Naive thymus-derived CD4-positive, alpha-beta T cell (primary cell): ENCODE data around the gene NUMB. TPM values are rescaled to one million over a fixed set of nuclear protein-coding genes. Genes with fewer than 3 reads are reported as not detected.

Experiments
- ATAC-seq: fragments of 150-1000 bp; cut with Tn5 transposase; 2 replicates; pipeline ENCODE4 v1.10.0; 2021; ENCODE audit warnings: mild to moderate bottlenecking, moderate library complexity
- CTCF ChIA-PET: fragments of 350-600 bp; sonication (Branson Sonifier 250); formaldehyde crosslinking; loops from one replicate; lab custom pipeline; 2021; ENCODE audit warnings: antibody characterized with exemption; lab: Charles Lee
- POLR2A ChIA-PET: fragments of 350-600 bp; sonication (Branson Sonifier 250); formaldehyde crosslinking; loops from one replicate; lab custom pipeline; 2021; ENCODE audit warnings: antibody characterized with exemption, inconsistent platforms; lab: Charles Lee
- DNase-seq, 9 donors: peaks; one replicate each; pipeline versions ENCODE4 v3.0.0 to v3.0.0-alpha.2; 2020 to 2022; ENCODE audit warnings: mixed read lengths in 1 of 9
- H3K27ac ChIP-seq: one replicate; pipeline ENCODE4 v1.7.0; 2013; ENCODE audit warnings: mild to moderate bottlenecking, low read depth, low read length, moderate library complexity
- H3K27me3 ChIP-seq, 2 donors: one replicate each; pipeline ENCODE4 v1.7.0; 2013; ENCODE audit warnings: low read length in 2 of 2, mild to moderate bottlenecking in 2 of 2, moderate library complexity in 2 of 2; ENCODE audit not compliant: control insufficient read depth in 2 of 2, insufficient read depth in 2 of 2
- H3K36me3 ChIP-seq, 3 experiments: 1 replicate in 2 of 3; 2 replicates in 1 of 3; pipeline ENCODE4 v1.7.0; 2013; ENCODE audit warnings: low read length in 3 of 3, mild to moderate bottlenecking in 3 of 3, moderate library complexity in 1 of 3; ENCODE audit not compliant: insufficient read depth in 3 of 3, control insufficient read depth in 2 of 3
- H3K4me1 ChIP-seq, 2 donors: one replicate each; pipeline ENCODE4 v1.7.0; 2013; ENCODE audit warnings: low read length in 2 of 2, mild to moderate bottlenecking in 2 of 2, moderate library complexity in 1 of 2; ENCODE audit not compliant: control insufficient read depth in 2 of 2, insufficient read depth in 2 of 2
- H3K4me3 ChIP-seq: 2 replicates; pipeline ENCODE4 v1.7.0; 2013; ENCODE audit warnings: mild to moderate bottlenecking, low read length
- H3K9me3 ChIP-seq, 3 experiments: 1 replicate in 2 of 3; 2 replicates in 1 of 3; pipeline ENCODE4 v1.7.0; 2013; ENCODE audit warnings: low read length in 3 of 3; ENCODE audit not compliant: control insufficient read depth in 2 of 3
- H3K27ac Mint-ChIP-seq, 9 donors: one replicate each; pipeline ENCODE4 v1.8.0; 2020 to 2022; ENCODE audit warnings: mixed read lengths in 9 of 9, mild to moderate bottlenecking in 8 of 9, moderate library complexity in 5 of 9, inconsistent platforms in 2 of 9
- H3K27me3 Mint-ChIP-seq, 5 donors: one replicate each; pipeline ENCODE4 v1.8.0; 2021 to 2022; ENCODE audit warnings: mixed read lengths in 5 of 5, mild to moderate bottlenecking in 1 of 5
- H3K36me3 Mint-ChIP-seq, 5 donors: one replicate each; pipeline ENCODE4 v1.8.0; 2020 to 2022; ENCODE audit warnings: mixed read lengths in 5 of 5, mild to moderate bottlenecking in 3 of 5, inconsistent platforms in 1 of 5
- H3K4me1 Mint-ChIP-seq, 7 donors: one replicate each; pipeline ENCODE4 v1.8.0; 2020 to 2022; ENCODE audit warnings: mixed read lengths in 7 of 7, mild to moderate bottlenecking in 3 of 7, inconsistent platforms in 1 of 7
- H3K4me3 Mint-ChIP-seq, 10 donors: one replicate each; pipeline ENCODE4 v1.8.0; 2020 to 2022; ENCODE audit warnings: mild to moderate bottlenecking in 10 of 10, mixed read lengths in 10 of 10, moderate library complexity in 6 of 10, inconsistent platforms in 2 of 10
- H3K9me3 Mint-ChIP-seq, 11 donors: one replicate each; pipeline ENCODE4 v1.8.0; 2020 to 2022; ENCODE audit warnings: mixed read lengths in 11 of 11, mild to moderate bottlenecking in 4 of 11, inconsistent platforms in 1 of 11, moderate library complexity in 1 of 11
- intact Hi-C, 2 donors: fragments of 100-400 bp; cut with micrococcal nuclease; formaldehyde crosslinking; loops; one replicate each; pipeline ENCODE4 v1.15.1; 2023
- polyA plus RNA-seq, 2 donors: library from polyadenylated mRNA; unstranded; fragments of 300-500 nt; fragmentation: Illumina TruSeq; gene quantifications; one replicate each; pipeline ENCODE4 v1.2.3, GENCODE V29; 2021
- total RNA-seq, 6 experiments: library from RNA in 5 of 6; stranded (reverse) in 5 of 6; gene quantifications; 1 replicate in 5 of 6; 2 replicates in 1 of 6; pipeline ENCODE4 v1.2.3 and lab custom pipeline; 2021 to 2026

Gene NUMB
- total and polyA plus RNA-seq, 7 experiments from 2014 or later = 32.7 to 90.6 (median 49.0) TPM

GRCh38 chr14:73253323-73253610 lies 205.1 kb downstream of the NUMB start:
- H3K36me3 ChIP-seq = no peaks in the 10 kb centered on the region
- ATAC-seq (peak; percentile 9), DNase-seq (no peak)
- H3K27me3 ChIP-seq = no peaks in the 10 kb centered on the region
- Mint-ChIP-seq H3K4me3 (no peak overlapping the region), H3K4me1 (no peaks in the 10 kb centered on the region), H3K27ac (no peak overlapping the region), H3K27me3 (peaks cover 0 to 3% (median 0%) of the 10 kb centered on the region in 5 donors), H3K36me3 (no peaks in the 10 kb centered on the region), H3K9me3 (no peaks in the 10 kb centered on the region)
- CTCF ChIA-PET = no interaction called here
- H3K4me3 ChIP-seq = no peak overlapping the region
- H3K4me1 ChIP-seq = no peaks in the 10 kb centered on the region
- H3K27ac ChIP-seq = no peak overlapping the region
- intact Hi-C loops = no loop called here
- POLR2A ChIA-PET = no interaction called here
- H3K9me3 ChIP-seq = no peaks in the 10 kb centered on the region

DNA sequence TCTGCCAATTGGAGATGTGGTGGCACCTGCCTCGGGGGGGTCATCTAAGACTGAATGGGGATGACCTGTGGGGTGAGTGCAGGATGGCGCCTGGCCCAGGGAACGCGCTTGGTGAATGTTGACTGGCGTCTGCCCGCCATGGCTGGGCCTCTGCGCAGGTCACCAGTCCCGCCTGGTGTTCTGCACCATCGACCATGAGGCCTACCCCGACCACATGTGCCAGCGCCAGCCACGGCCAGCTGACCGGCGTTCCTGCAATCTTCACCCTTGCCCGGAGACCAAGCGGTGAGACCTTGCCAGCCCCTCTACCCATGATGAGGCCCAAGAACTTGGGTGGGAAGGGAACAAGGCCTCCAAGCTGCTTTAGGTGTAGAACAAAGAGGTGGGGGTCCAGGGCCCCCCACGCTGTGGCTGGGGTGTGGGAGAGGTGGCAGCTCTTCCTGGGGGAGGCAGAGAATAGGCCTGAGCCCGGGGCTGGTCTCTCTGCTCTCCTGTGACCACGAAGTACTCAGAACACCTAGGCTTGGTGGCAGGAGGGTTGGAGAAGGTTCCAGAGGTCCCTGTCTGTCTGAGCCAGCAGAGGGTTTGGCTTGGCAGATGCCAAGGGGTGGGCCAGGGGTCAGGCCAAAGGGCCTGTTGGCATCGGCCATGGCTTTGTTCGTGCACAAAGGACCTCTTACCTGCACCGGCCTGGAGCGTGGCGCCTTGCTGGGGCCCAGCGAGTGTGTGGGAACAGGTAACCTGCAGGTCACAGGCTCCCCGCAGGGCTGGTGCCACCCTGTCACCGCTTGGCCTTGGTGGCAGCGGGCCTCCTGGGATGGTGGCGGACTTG lies 205.6 kb downstream of the NUMB start:
- no peak overlapping the region for H3K27ac ChIP-seq
- Mint-ChIP-seq H3K4me1 (peaks cover 0 to 5% (median under 1%) of the 10 kb centered on the region in 7 donors), H3K9me3 (no peaks in the 10 kb centered on the region), H3K27ac (no peak overlapping the region), H3K36me3 (no peaks in the 10 kb centered on the region), H3K27me3 (peaks cover 0 to 3% (median 0%) of the 10 kb centered on the region in 5 donors), H3K4me3 (no peak overlapping the region)
- intact Hi-C loops = no loop called here
- H3K27me3 ChIP-seq = no peaks in the 10 kb centered on the region
- ATAC-seq = no peak
- CTCF ChIA-PET = no interaction called here
- no peaks in the 10 kb centered on the region for H3K36me3 ChIP-seq
- no peak overlapping the region for H3K4me3 ChIP-seq
- H3K4me1 ChIP-seq = no peaks in the 10 kb centered on the region
- POLR2A ChIA-PET = no interaction called here
- no peaks in the 10 kb centered on the region for H3K9me3 ChIP-seq
- DNase-seq = no peak

DNA sequence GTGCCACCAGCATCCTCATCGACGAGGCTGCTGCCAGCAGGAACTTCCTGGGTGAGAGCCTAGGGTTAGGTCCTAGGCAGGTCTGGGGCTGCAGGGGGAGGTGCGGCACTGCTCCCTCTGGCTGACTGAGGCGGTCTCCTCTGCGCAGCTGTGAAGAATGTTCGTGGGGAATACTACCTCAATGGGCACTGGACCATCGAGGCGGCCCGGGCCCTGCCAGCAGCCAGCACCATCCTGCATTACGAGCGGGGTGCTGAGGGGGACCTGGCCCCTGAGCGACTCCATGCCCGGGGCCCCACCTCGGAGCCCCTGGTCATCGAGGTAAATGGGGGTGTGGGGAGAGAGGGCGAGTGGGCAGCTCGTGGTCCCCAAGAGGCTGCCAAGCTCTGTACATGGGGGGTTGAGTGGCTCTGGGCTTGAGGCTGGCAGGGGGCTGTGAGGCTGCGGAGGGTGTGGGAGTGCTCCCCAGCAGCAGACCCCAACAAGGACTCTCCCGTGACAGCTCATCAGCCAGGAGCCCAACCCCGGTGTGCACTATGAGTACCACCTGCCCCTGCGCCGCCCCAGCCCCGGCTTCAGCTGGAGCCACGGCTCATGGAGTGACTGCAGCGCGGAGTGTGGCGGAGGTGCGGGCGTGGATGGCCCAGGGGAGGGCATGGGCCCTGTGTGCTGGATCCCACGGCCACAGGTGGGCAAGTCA lies 206.7 kb downstream of the NUMB start:
- no peak for DNase-seq
- CTCF ChIA-PET = no interaction called here

GRCh38 chr14:73250781-73251500 lies 207.4 kb downstream of the NUMB start:
- no peak overlapping the region for H3K27ac ChIP-seq
- peaks cover 0 to 4% of the 10 kb centered on the region in 2 donors for H3K4me1 ChIP-seq
- H3K9me3 Mint-ChIP-seq = peaks cover 0 to 2% (median 0%) of the 10 kb centered on the region in 11 donors
- no peaks in the 10 kb centered on the region for H3K9me3 ChIP-seq
- peaks cover 3 to 12% (median 5%) of the 10 kb centered on the region in 5 donors for H3K27me3 Mint-ChIP-seq
- DNase-seq = no peak
- no peak overlapping the region for H3K27ac Mint-ChIP-seq
- peaks cover 8 to 19% (median 16%) of the 10 kb centered on the region in 7 donors for H3K4me1 Mint-ChIP-seq
- H3K36me3 Mint-ChIP-seq = peaks cover 0 to 2% (median 0%) of the 10 kb centered on the region in 5 donors
- ATAC-seq = no peak
- H3K4me3 ChIP-seq = no peak overlapping the region
- POLR2A ChIA-PET = no interaction called here
- no peaks in the 10 kb centered on the region for H3K27me3 ChIP-seq
- intact Hi-C loops = no loop called here
- H3K36me3 ChIP-seq = no peaks in the 10 kb centered on the region
- CTCF ChIA-PET = no interaction called here
- H3K4me3 Mint-ChIP-seq = no peak overlapping the region

More for the DNA sequence above, 206.7 kb downstream of the NUMB start:
- peak; percentile 32 for ATAC-seq
- Mint-ChIP-seq H3K4me3 (no peak overlapping the region), H3K27ac (no peak overlapping the region), H3K9me3 (peaks cover 0 to 2% (median 0%) of the 10 kb centered on the region in 11 donors), H3K36me3 (peaks cover 0 to 2% (median 0%) of the 10 kb centered on the region in 5 donors), H3K27me3 (peaks cover 0 to 9% (median 3%) of the 10 kb centered on the region in 5 donors), H3K4me1 (peaks cover 5 to 15% (median 10%) of the 10 kb centered on the region in 7 donors)
- Histone ChIP-seq H3K4me3 (no peak overlapping the region), H3K9me3 (no peaks in the 10 kb centered on the region), H3K36me3 (no peaks in the 10 kb centered on the region), H3K27me3 (no peaks in the 10 kb centered on the region), H3K27ac (no peak overlapping the region), H3K4me1 (no peaks in the 10 kb centered on the region)
- intact Hi-C loops = no loop called here
- POLR2A ChIA-PET = no interaction called here

DNA sequence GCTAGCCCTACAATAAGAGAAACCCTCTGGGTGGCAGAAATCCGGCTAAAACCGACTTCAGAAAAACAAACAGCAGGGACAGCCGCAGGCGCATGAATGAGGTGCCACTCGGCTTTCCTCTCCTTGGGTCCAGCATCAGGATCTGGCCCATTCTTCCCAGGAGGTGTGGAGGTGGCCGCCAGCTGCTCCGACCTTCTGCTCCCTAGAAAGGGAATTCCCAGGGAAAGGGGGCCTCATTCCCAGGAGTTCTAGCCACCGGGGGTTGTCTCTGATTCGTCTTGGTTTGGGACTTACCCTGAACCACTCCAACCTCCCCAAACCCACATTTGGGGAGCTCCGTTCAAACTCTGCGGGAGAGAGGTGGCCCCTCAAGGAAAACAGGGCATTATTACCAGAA lies 208.0 kb downstream of the NUMB start:
- POLR2A ChIA-PET = no interaction called here
- H3K27ac Mint-ChIP-seq = no peak overlapping the region

DNA sequence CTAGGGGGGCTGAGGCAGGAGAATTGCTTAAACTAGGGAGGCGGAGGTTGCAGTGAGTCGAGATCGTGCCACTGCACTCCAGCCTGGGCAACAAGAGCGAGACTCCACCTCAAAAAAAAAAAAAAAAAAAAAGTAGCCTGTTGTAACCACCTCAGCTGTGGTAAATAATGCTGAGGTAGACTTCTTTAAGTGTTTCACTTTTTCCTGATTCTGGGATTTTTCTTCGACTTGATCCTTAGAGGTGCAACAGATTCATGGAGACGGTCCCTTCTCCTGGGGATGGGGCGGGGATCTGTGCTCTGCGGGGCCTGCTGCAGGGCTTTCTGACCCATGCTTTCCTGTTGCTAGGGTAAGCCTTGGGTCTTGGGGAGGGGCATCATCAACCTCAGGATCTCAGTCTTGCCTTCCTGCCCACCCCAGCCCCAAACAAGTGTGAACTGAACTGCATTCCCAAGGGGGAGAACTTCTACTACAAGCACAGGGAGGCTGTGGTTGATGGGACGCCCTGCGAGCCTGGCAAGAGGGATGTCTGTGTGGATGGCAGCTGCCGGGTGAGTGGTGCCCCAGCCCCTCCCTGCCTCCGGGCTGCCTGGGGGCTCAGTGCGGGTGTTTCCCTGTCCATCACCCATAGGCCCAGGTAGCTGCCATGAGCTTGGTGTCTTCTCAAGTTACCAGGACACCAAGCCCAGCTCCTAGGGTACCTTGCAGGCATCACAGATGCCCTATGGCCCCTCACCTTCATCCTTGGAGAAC lies 208.6 kb downstream of the NUMB start:
- peaks cover 0 to 4% of the 10 kb centered on the region in 2 donors for H3K4me1 ChIP-seq
- ChIA-PET CTCF (interaction anchor here (0.5 kb wide), 1 partner anchor 589 kb away, joined by 3 read pairs; no protein-coding TSS in a partner anchor), POLR2A (no interaction called here)
- H3K4me3 Mint-ChIP-seq = no peak overlapping the region
- no peaks in the 10 kb centered on the region for H3K27me3 ChIP-seq
- H3K36me3 ChIP-seq = no peaks in the 10 kb centered on the region
- H3K27me3 Mint-ChIP-seq = peaks cover 6 to 17% (median 9%) of the 10 kb centered on the region in 5 donors
- H3K27ac Mint-ChIP-seq = no peak overlapping the region
- ATAC-seq (no peak), DNase-seq (no peak)
- no peaks in the 10 kb centered on the region for H3K9me3 ChIP-seq
- H3K9me3 Mint-ChIP-seq = peaks cover 0 to 2% (median 0%) of the 10 kb centered on the region in 11 donors
- intact Hi-C loops = no loop called here
- peaks cover 0 to 2% (median 0%) of the 10 kb centered on the region in 5 donors for H3K36me3 Mint-ChIP-seq
- H3K4me3 ChIP-seq = no peak overlapping the region
- H3K27ac ChIP-seq = no peak overlapping the region
- H3K4me1 Mint-ChIP-seq = peaks cover 10 to 19% (median 16%) of the 10 kb centered on the region in 7 donors

More for the DNA sequence above, 208.0 kb downstream of the NUMB start:
- Histone ChIP-seq H3K4me3 (no peak overlapping the region), H3K9me3 (no peaks in the 10 kb centered on the region), H3K27ac (no peak overlapping the region), H3K27me3 (no peaks in the 10 kb centered on the region), H3K4me1 (peaks cover 0 to 4% of the 10 kb centered on the region in 2 donors), H3K36me3 (no peaks in the 10 kb centered on the region)
- Mint-ChIP-seq H3K9me3 (peaks cover 0 to 2% (median 0%) of the 10 kb centered on the region in 11 donors), H3K4me3 (no peak overlapping the region), H3K27me3 (peaks cover 3 to 12% (median 5%) of the 10 kb centered on the region in 5 donors), H3K36me3 (peaks cover 0 to 2% (median 0%) of the 10 kb centered on the region in 5 donors), H3K4me1 (peaks cover 8 to 19% (median 16%) of the 10 kb centered on the region in 7 donors)
- CTCF ChIA-PET = interaction anchor here (0.5 kb wide), 1 partner anchor 589 kb away, joined by 3 read pairs; no protein-coding TSS in a partner anchor
- intact Hi-C loops = no loop called here
- ATAC-seq (no peak), DNase-seq (no peak)
